ENCODE results near the gene KRTAP1-1.
"Not testable (repeated sequence)": the region's sequence is repeated elsewhere in the genome, so short reads cannot be mapped to it uniquely, and the experiment has no call there.

Gene KRTAP1-1

GRCh38 chr17:41054556-41054955 lies 13.3 kb upstream of the KRTAP1-1 start:
- not testable (repeated sequence) for DNase-seq (ENCODE audit: low read depth); H3K9me3 ChIP-seq (ENCODE audit: control insufficient read depth, low read length)
- peaks cover 16% of the 10 kb centered on the region for H3K4me1 ChIP-seq (ENCODE audit: control insufficient read depth, insufficient read depth, low read length)

GRCh38 chr17:41054025-41054424 lies 12.8 kb upstream of the KRTAP1-1 start:
- H3K4me1 ChIP-seq (ENCODE audit: control insufficient read depth, insufficient read depth, low read length) = peaks cover 13% of the 10 kb centered on the region
- no peak for DNase-seq (ENCODE audit: low read depth)
- no peaks in the 10 kb centered on the region for H3K36me3 ChIP-seq (ENCODE audit: control insufficient read depth, insufficient read depth, low read length, severe bottlenecking)
- H3K9ac ChIP-seq (ENCODE audit: low read length) = no peak overlapping the region
- peaks cover 6% of the 10 kb centered on the region for H3K9me3 ChIP-seq (ENCODE audit: control insufficient read depth, low read length)
- H3K4me3 ChIP-seq (ENCODE audit: low read length) = no peak overlapping the region
- no peaks in the 10 kb centered on the region for H3K27me3 ChIP-seq (replicated peaks; ENCODE audit: control insufficient read depth, insufficient read depth, low read length)

More at GRCh38 chr17:41054556-41054955, 13.3 kb upstream of the KRTAP1-1 start:
- H3K4me3 ChIP-seq (ENCODE audit: low read length); H3K36me3 ChIP-seq (ENCODE audit: control insufficient read depth, insufficient read depth, low read length, severe bottlenecking); H3K27me3 ChIP-seq (replicated peaks; ENCODE audit: control insufficient read depth, insufficient read depth, low read length); H3K9ac ChIP-seq (ENCODE audit: low read length): not testable (repeated sequence)

DNA sequence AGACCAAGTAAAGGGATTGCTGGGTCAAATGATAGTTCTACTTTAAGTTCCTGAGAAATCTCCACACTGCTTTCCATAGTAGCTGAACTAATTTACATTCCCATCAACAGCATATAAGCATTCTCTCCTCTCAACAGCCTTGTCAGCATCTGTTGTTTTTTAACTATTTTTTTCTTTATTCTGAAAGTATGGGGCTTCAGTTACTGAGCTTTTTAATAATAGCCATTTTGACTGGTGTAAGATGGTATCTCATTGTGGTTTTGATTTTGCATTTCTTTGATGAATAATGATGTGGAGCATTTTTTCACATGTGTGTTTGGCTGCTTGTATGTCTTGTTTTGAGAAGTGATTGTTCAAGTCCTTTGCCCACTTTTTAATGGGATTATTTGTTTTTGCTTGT lies 11.3 kb upstream of the KRTAP1-1 start:
- H3K4me1 ChIP-seq (ENCODE audit: control insufficient read depth, insufficient read depth, low read length) = peaks cover 17% of the 10 kb centered on the region
- H3K9me3 ChIP-seq (ENCODE audit: control insufficient read depth, low read length) = peaks cover 6% of the 10 kb centered on the region
- H3K4me3 ChIP-seq (ENCODE audit: low read length) = no peak overlapping the region
- no peak overlapping the region for H3K9ac ChIP-seq (ENCODE audit: low read length)
- H3K36me3 ChIP-seq (ENCODE audit: control insufficient read depth, insufficient read depth, low read length, severe bottlenecking) = no peaks in the 10 kb centered on the region
- no peak for DNase-seq (ENCODE audit: low read depth)
- H3K27me3 ChIP-seq (replicated peaks; ENCODE audit: control insufficient read depth, insufficient read depth, low read length) = no peaks in the 10 kb centered on the region

DNA sequence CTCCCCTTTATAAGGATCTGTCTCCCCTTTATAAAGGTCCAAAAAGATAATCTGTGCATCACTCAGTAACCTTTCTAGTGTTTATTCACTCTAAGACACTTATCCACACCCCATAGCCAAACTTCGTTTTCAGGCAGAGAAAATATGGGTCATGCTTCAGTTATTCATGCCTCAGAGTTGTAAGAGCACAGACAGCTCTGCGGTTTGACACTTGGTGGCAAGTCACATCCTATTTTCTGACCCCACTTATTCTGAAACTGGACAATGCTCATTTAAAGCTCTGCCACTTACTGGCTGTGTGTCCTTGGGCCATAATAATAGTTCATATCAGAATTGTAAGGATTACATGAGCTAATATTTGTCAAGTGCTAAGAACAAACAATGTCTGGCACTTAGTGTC lies 7.9 kb upstream of the KRTAP1-1 start:
- Histone ChIP-seq H3K4me1 (ENCODE audit: control insufficient read depth, insufficient read depth, low read length) (peaks cover 17% of the 10 kb centered on the region), H3K9me3 (ENCODE audit: control insufficient read depth, low read length) (peaks cover 6% of the 10 kb centered on the region), H3K27me3 (replicated peaks; ENCODE audit: control insufficient read depth, insufficient read depth, low read length) (no peaks in the 10 kb centered on the region), H3K9ac (ENCODE audit: low read length) (peak overlapping the region; percentile 2), H3K4me3 (ENCODE audit: low read length) (no peak overlapping the region), H3K36me3 (ENCODE audit: control insufficient read depth, insufficient read depth, low read length, severe bottlenecking) (no peaks in the 10 kb centered on the region)
- DNase-seq (ENCODE audit: low read depth) = peak; percentile 68

DNA sequence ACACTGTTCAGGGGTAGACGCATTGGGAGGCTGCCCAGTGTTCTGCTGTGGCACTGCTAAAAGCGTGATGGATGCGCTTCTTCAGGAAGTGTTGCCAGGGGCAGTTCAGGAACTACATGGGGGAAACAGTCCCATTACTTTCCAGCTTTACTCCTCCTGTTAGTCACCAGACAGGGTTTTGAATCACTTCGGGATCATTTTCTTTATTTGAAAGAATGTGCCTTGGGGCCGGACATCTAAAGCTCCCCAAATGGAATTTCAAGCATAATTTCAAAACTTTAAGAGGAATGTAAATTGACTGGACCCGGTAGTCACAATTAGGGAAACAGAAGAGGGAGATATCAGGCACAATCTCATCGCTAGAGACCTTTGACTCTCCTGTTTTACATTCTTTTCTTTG lies 7.2 kb upstream of the KRTAP1-1 start:
- Histone ChIP-seq H3K4me1 (ENCODE audit: control insufficient read depth, insufficient read depth, low read length) (peaks cover 17% of the 10 kb centered on the region), H3K27me3 (replicated peaks; ENCODE audit: control insufficient read depth, insufficient read depth, low read length) (no peaks in the 10 kb centered on the region), H3K9ac (ENCODE audit: low read length) (peak overlapping the region; percentile 2), H3K36me3 (ENCODE audit: control insufficient read depth, insufficient read depth, low read length, severe bottlenecking) (no peaks in the 10 kb centered on the region), H3K4me3 (ENCODE audit: low read length) (no peak overlapping the region), H3K9me3 (ENCODE audit: control insufficient read depth, low read length) (peaks cover 4% of the 10 kb centered on the region)
- peak; percentile 77 for DNase-seq (ENCODE audit: low read depth)

DNA sequence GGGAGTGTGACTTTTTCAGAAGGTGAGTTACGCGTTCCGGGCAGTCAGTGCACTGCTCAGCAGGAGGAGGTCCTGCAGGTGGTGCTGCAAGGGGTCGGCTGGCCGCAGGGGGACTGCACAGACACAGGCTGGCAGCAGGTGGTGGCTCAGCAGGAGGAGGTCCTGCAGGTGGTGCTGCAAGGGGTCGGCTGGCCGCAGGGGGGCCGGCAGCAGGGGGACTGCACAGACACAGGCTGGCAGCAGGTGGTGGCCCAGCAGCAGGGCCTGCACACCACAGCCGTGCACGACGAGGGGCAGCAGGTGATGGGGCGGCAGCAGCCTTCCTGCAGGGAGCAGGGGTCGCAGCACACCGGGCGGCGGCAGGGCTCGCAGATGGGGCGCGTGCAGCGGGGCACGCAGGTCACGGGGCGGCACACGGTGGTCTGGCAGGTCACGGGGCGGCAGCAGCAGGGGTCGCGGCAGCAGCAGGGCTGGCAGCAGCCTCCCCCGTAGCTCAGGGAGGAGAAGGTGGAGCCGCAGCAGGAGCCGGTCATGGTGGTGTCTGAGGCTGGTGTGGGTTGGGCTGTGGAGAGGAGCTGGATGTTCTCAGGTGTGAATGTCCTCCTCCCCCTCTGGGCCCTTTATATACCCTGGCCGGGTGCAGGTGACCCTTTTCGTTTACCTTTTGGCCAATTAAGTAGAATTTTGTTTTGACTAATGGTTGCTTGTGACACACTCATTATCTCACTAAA lies 5.7 kb upstream of the KRTAP1-1 start, which contains the start of gene KRTAP2-1:
Gene KRTAP2-1 (minus strand): TSS at position 582 of the 731 bp plus-strand sequence. CDS start 49 bp downstream, at position 533.
- not testable (repeated sequence) for H3K9me3 ChIP-seq (ENCODE audit: control insufficient read depth, low read length); H3K27me3 ChIP-seq (replicated peaks; ENCODE audit: control insufficient read depth, insufficient read depth, low read length); H3K4me3 ChIP-seq (ENCODE audit: low read length); DNase-seq (ENCODE audit: low read depth); H3K9ac ChIP-seq (ENCODE audit: low read length); H3K36me3 ChIP-seq (ENCODE audit: control insufficient read depth, insufficient read depth, low read length, severe bottlenecking)
- peaks cover 12% of the 10 kb centered on the region for H3K4me1 ChIP-seq (ENCODE audit: control insufficient read depth, insufficient read depth, low read length)

DNA sequence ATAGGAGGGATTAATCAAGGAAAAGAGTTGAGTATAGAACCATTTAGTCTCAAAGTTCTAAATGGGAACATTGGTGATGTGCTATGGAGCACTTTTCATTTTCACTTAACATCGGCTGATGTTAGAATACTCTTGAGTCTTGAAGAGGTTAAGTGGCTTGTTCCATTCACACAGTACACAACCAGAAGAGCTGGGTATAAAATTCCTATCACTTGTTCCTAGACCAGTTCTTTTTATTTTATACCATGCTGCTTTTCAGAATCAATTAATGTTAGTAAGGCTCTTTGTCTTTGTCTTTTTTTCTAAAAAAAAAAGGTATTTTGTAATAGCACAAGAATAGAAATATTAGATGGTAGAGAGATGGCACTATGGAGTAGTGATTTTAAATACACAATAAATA lies 1.7 kb upstream of the KRTAP1-1 start:
- peaks cover 2% of the 10 kb centered on the region for H3K9me3 ChIP-seq (ENCODE audit: control insufficient read depth, low read length)
- H3K4me3 ChIP-seq (ENCODE audit: low read length) = no peak overlapping the region
- no peaks in the 10 kb centered on the region for H3K27me3 ChIP-seq (replicated peaks; ENCODE audit: control insufficient read depth, insufficient read depth, low read length)
- no peaks in the 10 kb centered on the region for H3K4me1 ChIP-seq (ENCODE audit: control insufficient read depth, insufficient read depth, low read length)
- H3K9ac ChIP-seq (ENCODE audit: low read length) = no peak overlapping the region
- no peaks in the 10 kb centered on the region for H3K36me3 ChIP-seq (ENCODE audit: control insufficient read depth, insufficient read depth, low read length, severe bottlenecking)
- DNase-seq (ENCODE audit: low read depth) = no peak

DNA sequence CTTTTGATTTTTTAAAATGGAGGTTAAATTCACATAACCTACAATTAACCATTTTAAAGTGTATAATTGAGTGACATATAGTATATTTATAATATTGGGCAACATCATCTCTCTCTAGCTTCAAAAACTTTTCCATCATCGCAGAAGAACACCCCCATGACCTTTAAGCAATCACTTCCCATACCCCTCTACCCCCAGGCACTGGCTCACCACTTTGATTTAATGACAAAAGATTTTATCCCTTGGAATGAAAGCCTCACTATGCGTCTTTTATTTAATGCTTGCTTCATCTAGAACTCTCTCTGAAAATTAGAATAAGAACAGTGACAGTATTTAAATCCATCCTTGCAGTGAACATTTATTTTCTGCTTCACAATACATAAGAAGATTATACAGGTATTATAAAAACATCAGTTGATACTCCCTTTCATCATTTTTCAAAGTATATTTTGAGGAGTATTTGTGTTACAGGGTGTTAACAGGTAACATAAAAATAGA lies 3.3 kb downstream of the KRTAP1-1 start:
- no peaks in the 10 kb centered on the region for H3K36me3 ChIP-seq (ENCODE audit: control insufficient read depth, insufficient read depth, low read length, severe bottlenecking)
- H3K9me3 ChIP-seq (ENCODE audit: control insufficient read depth, low read length) = peaks cover under 1% of the 10 kb centered on the region
- no peaks in the 10 kb centered on the region for H3K27me3 ChIP-seq (replicated peaks; ENCODE audit: control insufficient read depth, insufficient read depth, low read length)
- no peak overlapping the region for H3K9ac ChIP-seq (ENCODE audit: low read length)
- no peaks in the 10 kb centered on the region for H3K4me1 ChIP-seq (ENCODE audit: control insufficient read depth, insufficient read depth, low read length)
- no peak for DNase-seq (ENCODE audit: low read depth)
- H3K4me3 ChIP-seq (ENCODE audit: low read length) = no peak overlapping the region

DNA sequence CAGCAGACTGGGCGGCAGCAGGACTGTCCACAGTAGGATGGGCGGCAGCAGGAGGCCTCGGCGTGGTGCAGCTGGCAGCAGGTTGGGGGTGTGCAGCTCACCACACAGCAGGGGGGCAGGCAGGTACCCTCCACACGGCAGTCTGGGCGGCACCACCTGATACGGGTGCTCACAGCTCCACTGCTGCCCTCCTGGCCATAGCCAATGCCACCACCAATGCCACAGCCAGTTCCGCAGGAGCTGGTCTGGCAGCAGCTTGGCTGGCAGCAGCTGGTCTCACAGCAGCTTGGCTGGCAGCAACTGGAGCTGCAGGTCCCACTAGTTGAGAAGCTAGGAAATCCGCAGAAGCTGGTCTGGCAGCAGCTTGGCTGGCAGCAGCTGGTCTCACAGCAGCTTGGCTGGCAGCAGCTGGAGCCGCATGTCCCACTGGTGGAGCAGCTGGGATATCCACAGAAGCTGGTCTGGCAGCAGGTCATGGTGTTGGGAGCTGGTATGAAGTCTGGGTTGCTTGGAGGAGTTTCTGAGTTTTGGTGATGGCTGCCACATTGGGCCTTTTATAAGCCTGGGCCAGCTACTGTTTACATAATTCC lies 6.8 kb downstream of the KRTAP1-1 start, which contains the start of gene KRTAP1-3:
Gene KRTAP1-3 (minus strand): TSS at position 529 of the 590 bp plus-strand sequence. CDS start 53 bp downstream, at position 476.
- H3K4me3 ChIP-seq (ENCODE audit: low read length); H3K9me3 ChIP-seq (ENCODE audit: control insufficient read depth, low read length); H3K36me3 ChIP-seq (ENCODE audit: control insufficient read depth, insufficient read depth, low read length, severe bottlenecking); H3K4me1 ChIP-seq (ENCODE audit: control insufficient read depth, insufficient read depth, low read length); H3K27me3 ChIP-seq (replicated peaks; ENCODE audit: control insufficient read depth, insufficient read depth, low read length); H3K9ac ChIP-seq (ENCODE audit: low read length); DNase-seq (ENCODE audit: low read depth): not testable (repeated sequence)

DNA sequence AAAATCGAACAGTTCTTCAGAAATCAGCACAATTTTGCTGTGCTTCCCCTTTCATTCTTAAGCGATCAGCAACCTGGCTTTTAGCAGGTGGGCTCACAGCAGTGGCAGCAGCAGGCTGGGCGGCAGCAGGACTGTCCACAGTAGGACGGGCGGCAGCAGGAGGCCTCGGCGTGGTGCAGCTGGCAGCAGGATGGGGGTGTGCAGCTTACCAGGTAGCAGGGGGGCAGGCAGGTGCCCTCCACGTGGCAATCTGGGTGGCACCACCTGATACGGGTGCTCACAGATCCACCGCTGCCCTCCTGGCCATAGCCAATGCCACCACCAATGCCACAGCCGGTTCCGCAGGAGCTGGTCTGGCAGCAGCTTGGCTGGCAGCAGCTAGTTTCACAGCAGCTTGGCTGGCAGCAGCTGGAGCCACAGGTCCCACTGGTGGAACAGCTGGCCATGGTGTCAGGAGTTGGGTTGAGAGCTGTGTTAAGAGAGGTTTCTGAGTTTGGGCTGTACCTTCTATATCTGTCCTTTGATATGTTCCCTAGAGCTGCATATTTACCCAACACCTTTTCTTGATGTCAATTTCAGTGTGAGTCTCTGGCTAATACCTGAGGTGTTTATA lies 11.5 kb downstream of the KRTAP1-1 start, which contains the start of gene KRTAP1-4:
Gene KRTAP1-4 (minus strand): TSS at position 563 of the 613 bp plus-strand sequence. CDS start 117 bp downstream, at position 446.
- Histone ChIP-seq H3K4me1 (ENCODE audit: control insufficient read depth, insufficient read depth, low read length) (peaks cover 19% of the 10 kb centered on the region), H3K36me3 (ENCODE audit: control insufficient read depth, insufficient read depth, low read length, severe bottlenecking) (no peaks in the 10 kb centered on the region), H3K9ac (ENCODE audit: low read length) (no peak within 1 kb of the TSS), H3K4me3 (ENCODE audit: low read length) (no peak within 1 kb of the TSS), H3K27me3 (replicated peaks; ENCODE audit: control insufficient read depth, insufficient read depth, low read length) (no peaks in the 10 kb centered on the region), H3K9me3 (ENCODE audit: control insufficient read depth, low read length) (no peaks in the 10 kb centered on the region)
- no peak for DNase-seq (ENCODE audit: low read depth)

Measured in adipocyte (in vitro differentiated cells).